A204.1 (cell line): Measurements from ENCODE around the gene SGSM2.

Experiments
- FAIRE-seq: peaks from 2 replicates; lab custom pipeline; 2012; peaks lifted over from hg19 to GRCh38; lab: Jason Lieb, UNC

SGSM2 gene

GRCh38 chr17:2387086-2388019 lies 50.1 kb downstream of the SGSM2 start:
- no peak for FAIRE-seq

DNA sequence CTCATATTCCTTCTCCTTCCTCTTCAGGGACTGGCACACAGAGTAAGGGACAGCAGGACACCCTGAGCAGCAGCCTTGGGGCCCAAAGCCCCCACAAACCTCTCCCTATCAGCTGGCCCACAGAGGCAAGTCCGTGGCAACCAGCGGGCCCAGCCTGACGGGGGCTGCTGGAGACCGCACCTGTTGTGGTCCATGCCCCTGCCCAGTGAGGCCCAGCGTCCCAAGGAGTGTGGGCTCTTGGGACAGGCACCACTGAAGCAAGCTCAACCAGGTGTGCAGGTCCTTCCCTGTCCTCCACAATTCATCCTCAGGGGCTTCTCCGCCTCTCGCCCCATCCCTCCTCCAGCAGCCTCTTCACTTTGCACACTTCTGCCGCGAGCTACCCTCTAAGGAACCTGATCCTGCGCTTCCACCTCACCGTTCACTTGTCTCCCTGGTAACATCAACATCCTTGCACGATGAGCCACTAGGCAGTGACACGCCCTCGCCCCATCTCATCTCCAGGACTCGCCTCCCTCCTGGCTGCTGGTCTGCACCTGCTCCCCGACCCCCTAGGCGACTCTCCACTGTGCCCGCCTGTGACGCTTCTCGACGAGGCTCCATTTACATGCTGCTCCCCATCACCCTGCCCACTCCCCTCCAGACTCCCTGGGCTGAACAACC lies 50.9 kb downstream of the SGSM2 start:
- FAIRE-seq = no peak

GRCh38 chr17:2388683-2389055 lies 51.4 kb downstream of the SGSM2 start:
- no peak for FAIRE-seq

- FAIRE-seq = no peak
Measured at GRCh38 chr17:2390199-2390836, 53.0 kb downstream of the SGSM2 start.

DNA sequence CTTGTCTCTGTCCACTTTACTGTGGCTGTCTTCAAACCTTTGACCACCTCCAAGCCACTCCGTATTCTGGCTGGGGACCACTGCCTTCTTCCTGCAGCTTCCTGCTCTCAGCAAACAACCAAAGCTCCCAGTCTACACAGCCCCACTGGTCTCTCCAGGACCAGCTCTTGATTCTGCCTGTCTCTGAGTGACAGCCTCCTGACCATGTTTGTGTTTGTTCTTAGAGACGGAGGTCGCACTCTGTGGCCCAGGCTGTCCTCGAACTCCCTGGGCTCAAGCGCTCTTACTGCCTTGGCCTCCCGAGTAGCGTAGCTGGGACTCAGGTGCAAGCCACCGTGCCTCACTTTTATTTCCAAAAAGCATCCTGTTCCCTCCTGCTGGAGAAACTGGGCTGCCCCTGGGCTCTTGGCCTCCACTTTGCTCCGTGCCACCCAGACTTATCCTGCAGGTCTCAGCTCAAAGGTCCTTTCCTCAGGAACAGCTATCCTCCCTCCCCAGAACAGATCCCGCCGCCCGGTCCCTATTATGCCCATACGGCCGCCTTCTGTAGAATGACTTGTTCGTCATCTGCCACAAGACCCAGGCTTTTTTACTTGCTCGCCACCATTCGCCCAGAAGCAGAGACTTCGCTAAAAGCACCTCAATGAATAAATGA lies 54.4 kb downstream of the SGSM2 start:
- no peak for FAIRE-seq

DNA sequence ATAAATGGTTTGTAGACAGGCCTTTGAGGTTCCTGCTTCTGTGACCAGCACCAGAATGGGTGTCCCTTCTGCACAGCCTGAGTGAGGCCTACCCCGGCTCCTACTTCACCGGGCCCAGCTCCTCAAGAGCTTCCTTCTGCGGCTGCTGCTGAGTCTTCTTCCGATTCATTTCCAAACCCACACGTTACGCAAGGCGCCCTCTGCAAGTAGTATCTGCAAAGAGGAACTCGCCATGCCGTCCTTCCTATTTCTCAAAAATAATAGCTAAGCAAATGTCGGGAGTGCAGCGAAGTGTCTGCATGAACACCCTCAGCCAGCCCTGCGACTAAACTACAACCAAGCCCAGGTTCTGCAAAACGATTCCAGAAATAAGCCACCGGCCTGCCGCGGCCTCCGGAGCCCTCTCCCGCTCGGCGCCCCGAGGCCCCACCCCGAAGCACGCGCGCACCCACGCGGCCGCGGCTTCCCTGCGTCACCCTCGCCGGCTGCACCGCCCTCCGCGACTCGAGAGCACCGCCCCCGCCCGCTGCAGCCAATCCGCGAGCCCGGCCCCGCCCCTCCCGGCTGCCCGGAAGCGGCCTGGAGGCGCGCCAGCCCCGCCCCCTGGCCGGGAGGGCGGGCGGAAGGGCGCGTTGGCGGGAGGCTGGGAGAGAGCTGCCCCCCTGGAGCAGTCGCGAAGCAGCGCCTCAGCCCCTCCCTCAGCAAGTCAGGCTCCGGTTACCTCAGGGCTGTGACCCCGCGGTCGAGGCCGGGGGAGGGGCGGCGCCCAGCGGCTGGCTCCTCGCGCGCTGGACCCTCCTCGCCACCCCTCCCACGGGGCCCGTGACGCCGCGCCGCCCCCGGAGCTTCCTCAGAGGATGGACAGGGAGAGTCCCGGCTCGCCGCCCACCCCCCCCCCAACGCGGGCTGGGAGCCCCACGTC lies 55.2 kb downstream of the SGSM2 start:
- no peak for FAIRE-seq

GRCh38 chr17:2393174-2393953 lies 56.1 kb downstream of the SGSM2 start:
- FAIRE-seq = peak; percentile 35

- FAIRE-seq = no peak
Measured at GRCh38 chr17:2393954-2394749, 56.9 kb downstream of the SGSM2 start.

DNA sequence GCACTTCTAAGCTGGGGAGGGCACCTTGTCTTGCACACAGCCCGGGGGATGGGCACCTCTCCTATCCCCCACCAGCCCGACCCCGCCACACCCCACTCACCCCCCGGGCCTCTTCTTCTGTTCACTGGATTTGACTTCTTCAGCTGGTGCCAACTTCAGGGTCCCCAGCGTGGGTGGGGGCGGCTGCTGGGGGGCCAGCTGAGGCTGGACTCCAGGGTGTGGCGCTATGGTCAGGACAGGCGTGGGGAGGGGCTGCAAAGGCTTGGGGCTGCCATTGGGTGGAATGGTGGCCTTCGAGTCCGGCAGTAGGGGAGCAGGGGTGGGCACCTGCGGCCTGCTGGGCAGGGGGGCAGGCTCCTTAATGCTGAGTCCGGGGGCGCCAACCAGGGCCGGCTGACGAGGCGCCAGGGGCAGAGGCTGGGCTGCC lies 57.5 kb downstream of the SGSM2 start:
- FAIRE-seq = no peak

DNA sequence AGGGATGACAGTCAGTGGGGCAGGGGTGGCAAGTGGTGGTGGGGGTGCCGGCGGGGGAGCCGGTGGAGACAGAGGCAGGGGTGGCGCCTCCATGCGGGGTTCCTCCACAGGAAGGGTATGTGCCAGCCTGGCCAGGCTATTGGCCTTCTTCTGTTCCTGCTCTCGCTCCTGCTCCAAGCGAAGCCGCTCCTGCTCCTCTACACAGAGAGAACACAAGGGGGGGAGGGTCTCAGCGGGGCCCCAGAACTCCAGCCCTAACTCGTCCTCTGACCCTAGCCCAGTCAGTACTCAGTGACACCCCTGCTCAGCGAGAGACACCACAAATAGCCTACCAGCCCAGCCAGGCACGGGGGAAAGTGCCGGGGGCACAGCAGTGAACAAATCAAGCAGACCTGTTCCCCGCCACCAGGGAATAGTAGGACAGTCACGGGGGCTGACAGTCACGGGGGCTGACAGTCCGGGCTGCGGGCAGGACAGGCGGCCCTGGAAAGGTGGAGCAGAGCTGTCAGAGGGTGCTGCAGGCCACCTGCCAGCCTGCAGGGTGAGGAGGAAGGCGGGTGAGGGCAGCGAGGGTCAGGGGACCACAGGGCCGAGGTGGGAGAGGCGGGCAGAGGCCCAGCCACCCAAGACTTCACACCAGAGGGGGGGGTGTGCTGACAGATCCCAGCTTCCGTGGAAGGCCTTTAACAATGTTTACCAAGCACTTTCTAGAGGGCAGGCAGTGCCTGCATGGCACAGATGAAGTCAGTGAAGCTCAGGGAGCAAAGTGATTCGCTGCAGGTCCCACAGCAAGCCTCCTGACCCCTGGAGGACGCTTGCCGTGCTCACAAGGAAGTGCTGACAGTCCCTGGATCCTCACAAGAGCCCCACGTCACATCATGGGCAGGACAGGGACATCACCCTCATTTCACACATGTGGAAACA lies 58.2 kb downstream of the SGSM2 start:
- no peak for FAIRE-seq

GRCh38 chr17:2396192-2396567 lies 58.9 kb downstream of the SGSM2 start:
- no peak for FAIRE-seq

DNA sequence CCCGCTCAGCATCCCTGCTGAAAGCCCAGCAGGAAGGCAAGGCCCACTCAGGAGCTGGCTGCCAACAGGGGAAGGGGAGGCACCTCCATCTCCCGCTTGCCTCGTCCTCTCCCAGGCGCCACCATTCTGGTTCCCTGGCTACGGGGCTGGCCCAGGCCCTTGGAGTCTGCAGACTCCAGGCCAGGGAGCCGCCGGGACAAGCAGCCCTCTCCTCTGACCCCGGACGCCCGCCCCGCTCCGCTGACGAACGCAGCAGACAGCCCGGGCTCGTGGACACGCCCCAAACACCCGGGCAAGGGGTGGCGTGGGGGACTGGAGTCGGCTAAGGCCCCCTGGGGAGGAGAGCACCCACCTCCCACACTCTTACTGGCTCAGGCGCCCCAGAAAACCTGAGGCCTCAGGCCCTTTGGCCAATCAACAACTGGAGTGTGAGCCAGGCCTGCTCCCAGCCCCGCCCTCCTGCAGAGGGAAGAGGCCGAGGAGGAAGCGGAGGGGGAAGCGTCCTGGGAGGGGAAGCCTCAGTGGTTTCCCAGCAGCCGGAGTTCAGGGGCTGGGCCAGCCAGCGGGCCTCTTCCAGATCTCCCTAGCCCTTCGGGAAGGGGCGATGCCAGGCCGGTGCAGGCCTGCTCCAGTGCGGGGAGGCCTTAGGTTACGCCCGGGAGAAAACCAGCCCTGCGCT lies 59.4 kb downstream of the SGSM2 start:
- FAIRE-seq = no peak

DNA sequence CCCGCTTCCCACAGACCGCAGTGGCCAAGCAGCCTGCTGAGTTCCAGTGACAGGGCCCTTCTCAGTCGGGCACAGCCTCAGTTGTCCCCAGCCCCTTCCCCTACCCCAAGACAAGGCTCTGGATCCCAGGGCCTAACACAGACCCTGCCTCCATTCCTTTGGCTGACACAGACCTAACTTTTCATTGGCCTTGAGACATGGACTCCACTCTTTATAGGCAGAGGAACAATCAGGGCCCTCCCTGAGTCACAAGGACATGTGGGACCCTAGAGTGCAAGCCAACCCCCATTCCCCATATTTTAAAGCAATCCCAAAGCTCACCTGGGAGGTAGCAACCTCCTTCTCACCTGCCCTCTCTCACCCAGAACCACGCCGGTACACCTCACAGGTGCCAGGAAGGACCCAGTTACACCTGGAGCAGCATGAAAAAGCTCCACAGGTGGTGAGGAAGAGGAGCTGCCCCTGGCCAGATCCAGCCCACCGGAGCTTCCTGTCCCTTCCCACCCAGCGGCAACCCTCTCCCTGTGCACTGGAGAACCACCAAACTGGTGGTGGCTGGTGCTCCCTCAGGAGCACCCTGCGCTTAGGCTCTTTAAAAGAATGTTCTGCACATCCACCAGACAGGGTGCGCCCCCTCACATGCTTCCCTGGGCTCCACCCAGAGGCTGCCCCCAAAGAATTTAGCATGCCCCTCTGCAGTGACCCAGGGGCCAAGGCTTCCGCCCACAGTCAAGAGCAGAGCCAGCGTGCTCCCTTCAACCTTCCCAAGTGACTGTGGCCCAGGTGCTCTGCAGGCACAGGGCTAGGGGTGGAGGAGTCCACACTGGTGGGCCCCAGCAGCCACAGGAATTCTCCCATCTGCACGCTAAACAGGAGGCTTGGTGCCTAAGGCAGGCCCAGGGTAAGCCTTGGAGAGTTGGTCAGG lies 60.2 kb downstream of the SGSM2 start:
- no peak for FAIRE-seq

GRCh38 chr17:2398182-2398581 lies 60.9 kb downstream of the SGSM2 start:
- no peak for FAIRE-seq

DNA sequence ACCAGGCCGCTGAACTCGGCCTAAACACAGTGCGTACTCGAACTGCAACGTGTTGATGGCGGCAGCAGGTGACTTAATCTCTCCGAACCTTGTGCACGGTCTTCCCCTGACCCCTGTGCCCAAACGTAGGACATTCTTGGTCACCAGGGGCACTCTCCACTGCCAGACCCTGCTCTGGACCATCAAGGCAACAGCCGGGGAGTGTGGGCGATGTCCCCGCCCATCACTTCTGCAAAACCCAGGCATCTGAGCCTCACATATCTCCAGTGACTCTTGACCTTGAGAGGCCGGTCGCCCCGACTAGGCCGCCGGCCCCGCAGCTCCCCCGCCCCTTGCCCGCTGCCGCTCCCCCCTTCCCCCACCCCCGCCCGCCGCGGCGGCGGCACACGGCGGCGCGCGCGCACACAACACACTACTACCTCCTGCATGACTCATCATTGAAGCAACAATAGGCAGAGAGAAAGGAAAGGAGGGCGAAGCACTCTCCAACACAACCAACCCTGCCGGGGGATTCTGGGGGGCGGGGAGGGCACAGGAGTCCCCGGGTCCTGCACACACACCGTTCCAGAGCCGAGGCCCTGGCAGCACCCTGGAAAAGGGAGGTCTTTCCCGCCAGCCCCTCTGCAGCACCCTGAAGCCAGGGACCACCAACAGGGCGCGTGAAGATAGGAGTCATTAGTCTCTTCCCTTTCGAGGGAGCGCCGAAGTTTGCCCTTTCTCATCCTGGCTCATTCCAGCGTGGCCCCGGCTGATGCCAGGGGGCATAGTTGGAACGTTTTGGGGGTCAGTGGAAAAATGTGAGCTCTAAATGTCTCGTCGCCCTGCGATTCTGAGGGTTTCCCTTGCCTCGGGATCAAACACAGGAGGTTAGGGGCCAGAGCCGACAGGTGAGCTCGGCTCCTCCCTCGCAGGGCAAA lies 61.6 kb downstream of the SGSM2 start:
- no peak for FAIRE-seq
